Measurements from ENCODE around the gene C1orf87. TPM values are rescaled to one million over a fixed set of nuclear protein-coding genes. Genes with fewer than 3 reads are reported as not detected.

C1orf87 gene
- total and polyA plus RNA-seq, 11 donors, result not detected

- no peaks in the 10 kb centered on the region for H3K9me3 ChIP-seq
- TF ChIP-seq, protein P1, sequence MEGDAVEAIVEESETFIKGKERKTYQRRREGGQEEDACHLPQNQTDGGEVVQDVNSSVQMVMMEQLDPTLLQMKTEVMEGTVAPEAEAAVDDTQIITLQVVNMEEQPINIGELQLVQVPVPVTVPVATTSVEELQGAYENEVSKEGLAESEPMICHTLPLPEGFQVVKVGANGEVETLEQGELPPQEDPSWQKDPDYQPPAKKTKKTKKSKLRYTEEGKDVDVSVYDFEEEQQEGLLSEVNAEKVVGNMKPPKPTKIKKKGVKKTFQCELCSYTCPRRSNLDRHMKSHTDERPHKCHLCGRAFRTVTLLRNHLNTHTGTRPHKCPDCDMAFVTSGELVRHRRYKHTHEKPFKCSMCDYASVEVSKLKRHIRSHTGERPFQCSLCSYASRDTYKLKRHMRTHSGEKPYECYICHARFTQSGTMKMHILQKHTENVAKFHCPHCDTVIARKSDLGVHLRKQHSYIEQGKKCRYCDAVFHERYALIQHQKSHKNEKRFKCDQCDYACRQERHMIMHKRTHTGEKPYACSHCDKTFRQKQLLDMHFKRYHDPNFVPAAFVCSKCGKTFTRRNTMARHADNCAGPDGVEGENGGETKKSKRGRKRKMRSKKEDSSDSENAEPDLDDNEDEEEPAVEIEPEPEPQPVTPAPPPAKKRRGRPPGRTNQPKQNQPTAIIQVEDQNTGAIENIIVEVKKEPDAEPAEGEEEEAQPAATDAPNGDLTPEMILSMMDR (IDR thresholded peaks at IDR 0.05), result peak; percentile 76 to 93 (median 88)
- no peak for TF ChIP-seq POLR2A (IDR thresholded peaks at IDR 0.05)
- no peak overlapping the region for H3K4me3 ChIP-seq
- WGBS, 4 donors, result 1 to 4% (median 3%) methylated on average over 6 of the region's 6 CpGs
- peak in 4 of 5 donors; percentile 33 to 44 (median 40) for DNase-seq
- H3K27ac ChIP-seq, result no peak overlapping the region
- ATAC-seq, result peak; percentile 74 to 91 (median 88)
- no peaks in the 10 kb centered on the region for H3K36me3 ChIP-seq
- peaks cover 0 to 13% (median 0%) of the 10 kb centered on the region in 12 donors for H3K4me1 ChIP-seq
- intact Hi-C loops (cut with DNase I), result loop anchor here (1.0 to 10.0 kb wide), 6 partner anchors 66 to 1432 kb away; no protein-coding TSS in a partner anchor
- no peaks in the 10 kb centered on the region for H3K27me3 ChIP-seq
Observed at GRCh38 chr1:59947047-59947938, 126.3 kb downstream of the C1orf87 start.

- H3K4me3 ChIP-seq, result no peak overlapping the region
- ATAC-seq, result no peak
- no peaks in the 10 kb centered on the region for H3K36me3 ChIP-seq
- intact Hi-C loops (cut with DNase I), result loop anchor here in 6 of 10 donors (2.0 to 10.0 kb wide), 4 partner anchors 65 to 1431 kb away; no protein-coding TSS in a partner anchor
- H3K9me3 ChIP-seq, result no peaks in the 10 kb centered on the region
- WGBS, 4 donors, result 18 to 37% (median 28%) methylated on average over 1 of the region's 1 CpG
- H3K4me1 ChIP-seq, result peaks cover 0 to 13% (median 0%) of the 10 kb centered on the region in 12 donors
- H3K27me3 ChIP-seq, result no peaks in the 10 kb centered on the region
- TF ChIP-seq, protein P1 (IDR thresholded peaks at IDR 0.05), result no peak
- no peak for TF ChIP-seq POLR2A (IDR thresholded peaks at IDR 0.05)
- DNase-seq, result no peak
- no peak overlapping the region for H3K27ac ChIP-seq
Observed at GRCh38 chr1:59945790-59946189, 127.8 kb downstream of the C1orf87 start.

Other genes with a start within 250 kb of the C1orf87 start
- gene CYP2J2, start 147.0 kb downstream of the C1orf87 start, total RNA-seq, result 100 to 1,000 TPM in 5 of 9 donors, 10 to 100 TPM in 4; 57.1 to 208 (median 101) TPM
- gene CYP2J2, start 147.0 kb downstream of the C1orf87 start, polyA plus RNA-seq, result 100 to 1,000 TPM in 1 of 2 donors, 10 to 100 TPM in 1; 45.6 to 161 TPM

Measured in heart left ventricle (tissue), 16 donors.